HFFc6 (cell line): ENCODE data around the gene TNS3. TPM values are rescaled to one million over a fixed set of nuclear protein-coding genes. Genes with fewer than 3 reads are reported as not detected.
A peak's percentile ranks its signal among the peaks of the same experiment; 100 is the strongest.

Source experiments
- DNase-seq: peaks from one replicate; pipeline ENCODE4 v3.0.0-alpha.2; 2018
- H3K27ac Mint-ChIP-seq: 2 replicates; pipeline ENCODE4 v1.8.0; 2020; ENCODE audit warnings: mild to moderate bottlenecking, mixed read lengths
- H3K27me3 Mint-ChIP-seq: 2 replicates; pipeline ENCODE4 v1.8.0; 2021; ENCODE audit warnings: mild to moderate bottlenecking, moderate library complexity, mixed read lengths; ENCODE audit not compliant: insufficient read depth
- H3K36me3 Mint-ChIP-seq: 2 replicates; pipeline ENCODE4 v1.8.0; 2021; ENCODE audit warnings: low read depth, mixed read lengths
- H3K4me1 Mint-ChIP-seq: 2 replicates; pipeline ENCODE4 v1.8.0; 2020; ENCODE audit warnings: low read depth, mixed read lengths
- H3K4me3 Mint-ChIP-seq: 2 replicates; pipeline ENCODE4 v1.8.0; 2020; ENCODE audit warnings: mild to moderate bottlenecking, moderate library complexity, mixed read lengths
- H3K9me3 Mint-ChIP-seq: 2 replicates; pipeline ENCODE4 v1.8.0; 2020; ENCODE audit warnings: mild to moderate bottlenecking, mixed read lengths
- CTCF ChIP-seq: fragments of 200-600 bp; sonication (generic); IDR thresholded peaks from 2 replicates; pipeline ENCODE4 v1.5.0; 2021; ENCODE audit warnings: antibody characterized with exemption, mild to moderate bottlenecking
- total RNA-seq, 6 experiments: library from RNA; stranded (reverse); fragmentation: NEBNext Ultra II Directional; extraction: Animal tissue kit (Norgen Biotek cat#: 25700); gene quantifications; 2 replicates in 1 of 6; 3 replicates in 5 of 6; pipeline ENCODE4 v1.2.3, GENCODE V29; 2021

Gene TNS3
- total RNA-seq, 6 experiments from 2014 or later, result 50.8 to 77.0 (median 67.8) TPM

DNA sequence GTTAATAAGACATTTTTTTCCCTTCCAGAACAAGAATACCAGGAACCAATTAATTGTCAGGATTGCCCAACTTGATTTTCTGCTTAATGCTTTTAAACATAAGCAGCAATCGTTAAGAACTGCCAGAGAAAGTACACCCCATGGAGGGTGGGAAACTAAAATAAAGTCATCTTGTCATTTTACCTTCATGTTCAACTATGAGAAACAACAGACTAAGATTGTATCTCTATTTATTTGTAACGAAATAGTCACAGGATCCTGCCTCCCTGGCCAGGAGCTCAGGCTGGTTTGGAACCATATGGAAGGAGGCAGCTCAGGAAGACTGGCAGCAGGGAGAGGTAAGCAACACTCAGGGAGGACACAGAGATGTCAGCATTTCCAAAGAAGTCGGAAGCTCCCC, 129.6 kb downstream of the TNS3 start:
- H3K36me3 Mint-ChIP-seq, result peaks cover 28% of the 10 kb centered on the region
- no peak for DNase-seq
- peak overlapping the region; percentile 93 for H3K27ac Mint-ChIP-seq
- H3K4me1 Mint-ChIP-seq, result peaks cover 94% of the 10 kb centered on the region
- peaks cover 2% of the 10 kb centered on the region for H3K27me3 Mint-ChIP-seq
- no peak for TF ChIP-seq CTCF
- H3K9me3 Mint-ChIP-seq, result no peaks in the 10 kb centered on the region
- peak overlapping the region; percentile 78 for H3K4me3 Mint-ChIP-seq

GRCh38 chr7:47451851-47452205, 130.1 kb downstream of the TNS3 start:
- no peak for TF ChIP-seq CTCF
- Mint-ChIP-seq H3K4me1 (peaks cover 94% of the 10 kb centered on the region), H3K4me3 (peak overlapping the region; percentile 78), H3K36me3 (peaks cover 33% of the 10 kb centered on the region), H3K9me3 (no peaks in the 10 kb centered on the region), H3K27me3 (peaks cover 4% of the 10 kb centered on the region), H3K27ac (peak overlapping the region; percentile 93)
- DNase-seq, result peak; percentile 31

DNA sequence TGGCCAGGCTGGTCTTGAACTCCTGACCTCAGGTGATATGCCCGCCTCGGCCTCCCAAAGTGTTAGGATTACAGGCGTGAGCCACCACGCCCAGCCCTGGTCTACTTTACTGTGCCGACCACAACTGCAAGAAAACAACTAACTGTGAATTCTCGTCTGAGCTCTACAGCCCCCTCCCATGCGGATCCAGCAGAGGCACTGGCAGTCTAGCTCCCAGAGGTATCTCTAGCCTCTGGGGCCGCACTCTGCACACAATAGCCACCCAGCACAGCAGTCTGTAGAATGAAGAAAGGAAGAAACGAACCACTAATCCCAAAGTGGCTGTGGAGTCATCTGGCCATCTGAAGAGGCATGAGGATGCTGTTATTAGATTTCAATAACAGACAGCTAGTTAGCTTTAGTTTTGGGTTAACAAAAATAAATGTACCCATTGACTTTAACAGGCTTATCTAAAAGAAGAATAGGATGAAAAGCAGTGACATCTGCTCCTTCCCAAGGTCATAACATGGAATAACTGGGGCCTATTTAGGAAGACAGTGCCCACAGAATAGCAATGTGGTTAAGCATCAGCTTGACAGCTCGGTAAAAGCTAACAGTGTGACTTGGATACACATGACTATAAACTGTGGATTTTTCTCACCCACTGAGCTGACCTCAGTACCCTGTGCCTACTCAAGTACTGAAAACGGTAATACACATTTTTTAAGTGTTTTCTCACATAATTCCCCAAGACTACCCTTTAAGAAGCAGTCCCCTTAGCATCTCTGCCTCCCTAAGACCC, 131.9 kb downstream of the TNS3 start:
- TF ChIP-seq CTCF, result no peak
- DNase-seq, result peak; percentile 90
- Mint-ChIP-seq H3K9me3 (no peaks in the 10 kb centered on the region), H3K27me3 (peaks cover 4% of the 10 kb centered on the region), H3K4me3 (0 out of 2 replicates have a peak overlapping the region, but pooled peaks have one; percentile 8), H3K27ac (peak overlapping the region; percentile 71), H3K36me3 (peaks cover 22% of the 10 kb centered on the region), H3K4me1 (peaks cover 86% of the 10 kb centered on the region)

DNA sequence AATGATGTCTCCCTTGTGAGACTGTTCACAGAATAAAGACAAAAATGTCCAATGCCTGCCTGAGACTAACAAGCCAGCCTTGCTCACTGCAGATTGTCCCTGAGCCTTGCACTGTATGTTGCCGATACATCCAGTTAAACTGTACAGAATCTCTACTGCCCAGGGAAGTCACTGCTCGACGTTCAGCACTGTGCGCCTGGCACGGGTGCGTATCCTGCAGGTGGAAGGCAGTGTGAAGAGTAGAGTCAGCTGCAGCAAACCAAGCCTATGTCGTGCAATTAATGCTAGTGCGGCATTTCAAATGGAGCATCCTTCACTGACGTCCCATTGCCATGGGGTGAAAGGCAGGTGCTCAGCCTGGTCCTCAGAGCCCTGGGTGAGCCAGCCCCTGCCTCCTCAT, 132.9 kb downstream of the TNS3 start:
- Mint-ChIP-seq H3K9me3 (no peaks in the 10 kb centered on the region), H3K36me3 (peaks cover 22% of the 10 kb centered on the region), H3K27ac (no peak overlapping the region), H3K4me1 (peaks cover 86% of the 10 kb centered on the region), H3K4me3 (no peak overlapping the region), H3K27me3 (peaks cover 4% of the 10 kb centered on the region)
- no peak for DNase-seq
- TF ChIP-seq CTCF, result no peak

DNA sequence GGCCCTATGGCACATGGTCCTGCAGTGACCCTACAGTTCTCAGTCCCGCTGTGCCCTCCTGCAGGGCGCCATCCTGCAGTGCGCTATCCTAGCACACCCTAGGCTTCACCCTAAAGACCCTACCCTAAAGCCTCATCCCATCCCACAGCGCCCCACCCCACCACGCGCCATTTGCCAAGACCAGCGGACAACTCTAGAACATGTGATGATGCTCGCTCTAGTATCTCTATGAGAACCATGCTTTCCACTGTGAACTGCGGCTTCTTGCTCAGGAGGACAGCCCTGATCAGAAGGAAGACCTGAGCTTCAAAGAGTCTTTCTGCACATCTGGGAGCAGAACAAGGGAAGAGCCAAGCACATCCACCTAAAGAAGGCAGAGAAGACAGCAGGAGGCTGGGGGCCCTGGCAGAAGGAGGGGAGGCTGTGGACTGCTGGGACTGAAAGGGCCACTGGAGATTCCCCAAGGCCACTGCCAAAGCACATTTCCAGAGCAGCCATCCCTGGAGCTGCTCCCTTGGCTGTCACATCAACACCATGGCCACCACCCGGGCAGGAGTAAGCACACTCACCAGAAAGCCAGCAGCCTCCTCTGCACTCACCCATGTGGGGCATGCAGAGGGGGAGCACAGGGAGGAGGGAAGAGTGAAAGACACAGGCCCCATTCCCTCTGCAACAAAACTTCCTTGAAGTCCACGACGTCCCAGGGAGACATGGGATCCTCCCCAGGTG, 134.1 kb downstream of the TNS3 start:
- no peak overlapping the region for H3K27ac Mint-ChIP-seq
- H3K27me3 Mint-ChIP-seq, result peaks cover 4% of the 10 kb centered on the region
- peaks cover 22% of the 10 kb centered on the region for H3K36me3 Mint-ChIP-seq
- no peaks in the 10 kb centered on the region for H3K9me3 Mint-ChIP-seq
- H3K4me1 Mint-ChIP-seq, result peaks cover 75% of the 10 kb centered on the region
- H3K4me3 Mint-ChIP-seq, result no peak overlapping the region
- TF ChIP-seq CTCF, result no peak
- no peak for DNase-seq
